BJ (cell line): ENCODE results near the gene SPTBN2. TPM values are rescaled to one million over a fixed set of nuclear protein-coding genes. Genes with fewer than 3 reads are reported as not detected.
A peak's percentile ranks its signal among the peaks of the same experiment; 100 is the strongest.
"Not testable (repeated sequence)": the region's sequence is repeated elsewhere in the genome, so short reads cannot be mapped to it uniquely, and the experiment has no call there.

Experiments used
- CTCF ChIA-PET: fragments of 350-600 bp; formaldehyde crosslinking; extraction: SDS; loops from one replicate; lab custom pipeline; 2021; ENCODE audit warnings: antibody characterized with exemption, inconsistent platforms; lab: Yijun Ruan, JAX
- POLR2A ChIA-PET: fragments of 300-600 bp; sonication (Branson Sonifier 250); formaldehyde crosslinking; extraction: SDS; loops from one replicate; lab custom pipeline; 2021; ENCODE audit warnings: antibody characterized with exemption; lab: Charles Lee
- DNase-seq: peaks from one replicate; pipeline ENCODE4 v3.0.0-alpha.2; 2011; ENCODE audit warnings: low read depth
- H3K27me3 ChIP-seq: 2 replicates; pipeline ENCODE4 v1.6.0; 2011; ENCODE audit warnings: low read length; ENCODE audit not compliant: control insufficient read depth, insufficient read depth
- H3K36me3 ChIP-seq: 2 replicates; pipeline ENCODE4 v1.5.1; 2011; ENCODE audit warnings: low read length; ENCODE audit not compliant: control insufficient read depth, insufficient read depth
- H3K4me3 ChIP-seq: 2 replicates; pipeline ENCODE4 v1.5.1; 2011; ENCODE audit warnings: low read depth, mild to moderate bottlenecking, control low read depth, low read length
- CTCF ChIP-seq: IDR thresholded peaks from 2 replicates; pipeline ENCODE4 v1.5.1; 2011; ENCODE audit warnings: low read depth, mild to moderate bottlenecking, control low read depth, inconsistent platforms, low read length, moderate library complexity; ENCODE audit not compliant: insufficient read depth
- polyA plus RNA-seq: library from polyadenylated mRNA; depleted of rRNA; stranded (reverse); fragments of >200 nt; gene quantifications from 2 replicates; pipeline ENCODE4 v1.2.3, GENCODE V29; 2011

The SPTBN2 gene
- polyA plus RNA-seq, 1 experiment = 0.25 TPM

GRCh38 chr11:66649903-66650302 lies 79.1 kb downstream of the SPTBN2 start:
- no peaks in the 10 kb centered on the region for H3K27me3 ChIP-seq
- TF ChIP-seq CTCF = no peak
- H3K4me3 ChIP-seq = no peak overlapping the region
- ChIA-PET POLR2A (interaction anchor here (0.5 kb wide), 1 partner anchor 10 kb away, joined by 3 read pairs; no protein-coding TSS in a partner anchor), CTCF (interaction anchor here (1.0 to 1.4 kb wide), 2 partner anchors 11 to 13 kb away, joined by 3 read pairs; partner anchors contain the start of gene RBM4)
- no peak for DNase-seq
- peaks cover 8% of the 10 kb centered on the region; the same call in 1 of the 2 replicates for H3K36me3 ChIP-seq

DNA sequence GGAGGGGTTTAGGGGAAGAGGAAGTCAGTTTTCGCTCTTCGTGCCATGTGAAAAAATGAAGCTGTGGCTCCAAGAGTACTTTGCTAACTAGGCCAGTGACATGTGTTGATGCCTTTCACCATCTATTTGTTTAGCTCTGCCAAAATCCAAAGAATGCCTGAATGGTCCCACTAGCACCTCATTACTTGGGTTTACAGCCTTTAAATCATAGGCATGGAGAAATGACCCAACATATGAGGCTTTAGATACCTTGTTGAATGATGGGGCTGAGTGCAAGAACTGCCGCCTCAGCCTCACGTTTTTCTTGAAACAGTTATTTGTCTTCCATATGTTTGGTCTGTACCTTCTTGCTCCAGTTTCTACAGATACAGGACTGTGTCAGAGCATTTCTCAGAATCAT lies 82.2 kb downstream of the SPTBN2 start:
- no peak for TF ChIP-seq CTCF
- Histone ChIP-seq H3K27me3 (no peaks in the 10 kb centered on the region), H3K4me3 (no peak overlapping the region), H3K36me3 (peaks cover 18% of the 10 kb centered on the region)
- DNase-seq = no peak
- CTCF ChIA-PET = interaction anchor here (1.2 kb wide), 1 partner anchor 15 kb away, joined by 3 read pairs; no protein-coding TSS in a partner anchor
- POLR2A ChIA-PET = interaction anchor here (0.5 kb wide), 1 partner anchor 31 kb away, joined by 3 read pairs; the partner anchor contains the start of gene RBM14

DNA sequence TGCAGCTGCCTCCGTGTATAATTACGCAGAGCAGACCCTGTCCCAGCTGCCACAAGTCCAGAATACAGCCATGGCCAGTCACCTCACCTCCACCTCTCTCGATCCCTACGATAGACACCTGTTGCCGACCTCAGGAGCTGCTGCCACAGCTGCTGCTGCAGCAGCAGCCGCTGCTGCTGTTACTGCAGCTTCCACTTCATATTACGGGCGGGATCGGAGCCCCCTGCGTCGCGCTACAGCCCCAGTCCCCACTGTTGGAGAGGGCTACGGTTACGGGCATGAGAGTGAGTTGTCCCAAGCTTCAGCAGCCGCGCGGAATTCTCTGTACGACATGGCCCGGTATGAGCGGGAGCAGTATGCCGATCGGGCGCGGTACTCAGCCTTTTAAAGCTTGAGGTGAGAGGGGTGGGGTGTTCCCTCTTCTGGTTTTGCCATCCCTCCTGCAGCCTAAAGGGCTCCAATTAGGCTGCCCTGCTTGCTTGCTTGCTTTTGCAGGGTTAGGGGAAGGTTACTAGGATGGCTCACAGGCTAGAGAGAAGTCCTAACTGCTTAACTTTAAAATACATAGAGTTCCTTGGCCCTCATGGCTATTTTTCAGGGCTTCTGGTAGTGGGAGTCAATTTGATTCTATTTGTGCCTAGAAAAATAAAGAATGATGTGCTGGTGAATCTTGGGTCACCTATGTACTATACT lies 85.1 kb downstream of the SPTBN2 start:
- TF ChIP-seq CTCF = no peak
- Histone ChIP-seq H3K36me3 (peaks cover 24% of the 10 kb centered on the region), H3K4me3 (no peak overlapping the region), H3K27me3 (no peaks in the 10 kb centered on the region)
- no peak for DNase-seq
- ChIA-PET POLR2A (no interaction called here), CTCF (no interaction called here)

GRCh38 chr11:66641834-66642233 lies 87.2 kb downstream of the SPTBN2 start:
- peak overlapping the region; percentile 70 for H3K4me3 ChIP-seq
- POLR2A ChIA-PET = no interaction called here
- H3K36me3 ChIP-seq = peaks cover 24% of the 10 kb centered on the region
- CTCF ChIA-PET = no interaction called here
- H3K27me3 ChIP-seq = no peaks in the 10 kb centered on the region
- TF ChIP-seq CTCF = no peak
- no peak for DNase-seq

- Histone ChIP-seq H3K4me3 (peak overlapping the region; percentile 70), H3K36me3 (peaks cover 16% of the 10 kb centered on the region)
- H3K27me3 ChIP-seq, POLR2A ChIA-PET, DNase-seq: not testable (repeated sequence)
- CTCF ChIA-PET = interaction anchor here (2.3 kb wide), 1 partner anchor 38 kb away, joined by 7 read pairs; the partner anchor contains the start of gene RBM4B
Observed at GRCh38 chr11:66639814-66640340, 89.1 kb downstream of the SPTBN2 start.
